H9 (cell line): Measurements from ENCODE around the gene LRSAM1. TPM values are rescaled to one million over a fixed set of nuclear protein-coding genes. Genes with fewer than 3 reads are reported as not detected.

Experiments used
- DNase-seq: peaks from one replicate; pipeline ENCODE4 v3.0.0-alpha.2; 2017
- H2AFZ ChIP-seq: one replicate; pipeline ENCODE4 v1.6.1; 2013; ENCODE audit warnings: mild to moderate bottlenecking, low read length, control low read depth, moderate library complexity
- H2AK5ac ChIP-seq: 2 replicates; pipeline ENCODE4 v1.6.1; 2013; ENCODE audit warnings: low read length, control low read depth, mixed read lengths; ENCODE audit not compliant: insufficient read length
- H2BK120ac ChIP-seq: one replicate; pipeline ENCODE4 v1.6.1; 2013; ENCODE audit warnings: low read depth, mild to moderate bottlenecking, low read length, control low read depth, inconsistent platforms; ENCODE audit not compliant: poor library complexity, severe bottlenecking
- H2BK12ac ChIP-seq: 2 replicates; pipeline ENCODE4 v1.6.1; 2013; ENCODE audit warnings: low read length, control low read depth, mixed read lengths, low read depth; ENCODE audit not compliant: insufficient read length
- H2BK15ac ChIP-seq: 2 replicates; pipeline ENCODE4 v1.6.1; 2013; ENCODE audit warnings: low read depth, low read length, control low read depth
- H2BK20ac ChIP-seq: one replicate; pipeline ENCODE4 v1.6.1; 2013; ENCODE audit warnings: low read depth, mild to moderate bottlenecking, low read length, control low read depth, inconsistent platforms; ENCODE audit not compliant: poor library complexity, severe bottlenecking
- H2BK5ac ChIP-seq: 2 replicates; pipeline ENCODE4 v1.6.1; 2013; ENCODE audit warnings: low read length, control low read depth, mixed read lengths; ENCODE audit not compliant: insufficient read length
- H3K14ac ChIP-seq: 2 replicates; pipeline ENCODE4 v1.6.1; 2013; ENCODE audit warnings: low read length, control low read depth; ENCODE audit not compliant: insufficient read depth
- H3K18ac ChIP-seq: 2 replicates; pipeline ENCODE4 v1.6.1; 2013; ENCODE audit warnings: low read depth, mild to moderate bottlenecking, mixed read lengths, low read length, control low read depth; ENCODE audit not compliant: insufficient read length
- H3K23ac ChIP-seq: 2 replicates; pipeline ENCODE4 v1.6.1; 2013; ENCODE audit warnings: low read length, control low read depth, mixed read lengths, low read depth; ENCODE audit not compliant: insufficient read length
- H3K23me2 ChIP-seq: 2 replicates; pipeline ENCODE4 v1.6.1; 2013; ENCODE audit warnings: low read depth, mild to moderate bottlenecking, mixed read lengths, low read length, control low read depth; ENCODE audit not compliant: insufficient read length, poor library complexity, severe bottlenecking
- H3K27ac ChIP-seq: 2 replicates; pipeline ENCODE4 v1.5.1; 2013; ENCODE audit warnings: low read length, control low read depth, mixed read lengths, low read depth; ENCODE audit not compliant: insufficient read length
- H3K27me3 ChIP-seq: 2 replicates; pipeline ENCODE4 v1.6.1; 2013; ENCODE audit warnings: low read length, control low read depth, inconsistent platforms; ENCODE audit not compliant: insufficient read depth
- H3K4ac ChIP-seq: 2 replicates; pipeline ENCODE4 v1.6.1; 2013; ENCODE audit warnings: low read depth, mild to moderate bottlenecking, control low read depth, inconsistent platforms, low read length, moderate library complexity
- H3K4me1 ChIP-seq: 2 replicates; pipeline ENCODE4 v1.6.1; 2013; ENCODE audit warnings: low read length, control low read depth, inconsistent platforms; ENCODE audit not compliant: insufficient read depth
- H3K4me2 ChIP-seq: 2 replicates; pipeline ENCODE4 v1.6.1; 2013; ENCODE audit warnings: low read length, control low read depth, mixed read lengths; ENCODE audit not compliant: insufficient read length, insufficient read depth
- H3K56ac ChIP-seq: 2 replicates; pipeline ENCODE4 v1.6.1; 2013; ENCODE audit warnings: low read depth, mild to moderate bottlenecking, mixed read lengths, low read length, control low read depth; ENCODE audit not compliant: insufficient read length
- H3K79me1 ChIP-seq: 2 replicates; pipeline ENCODE4 v1.6.1; 2013; ENCODE audit warnings: low read depth, mild to moderate bottlenecking, moderate library complexity, low read length, control low read depth, inconsistent platforms; ENCODE audit not compliant: insufficient read depth, poor library complexity, severe bottlenecking
- H3K79me2 ChIP-seq: 2 replicates; pipeline ENCODE4 v1.6.1; 2013; ENCODE audit warnings: low read length, control low read depth, inconsistent platforms; ENCODE audit not compliant: insufficient read depth
- H3K9ac ChIP-seq: 2 replicates; pipeline ENCODE4 v1.6.1; 2013; ENCODE audit warnings: low read length, control low read depth, mixed read lengths; ENCODE audit not compliant: insufficient read length; ENCODE audit errors: extremely low read depth
- H3K9me3 ChIP-seq: one replicate; pipeline ENCODE4 v1.6.1; 2013; ENCODE audit warnings: low read depth, low read length, inconsistent platforms; ENCODE audit not compliant: control insufficient read depth
- H3T11ph ChIP-seq: one replicate; pipeline ENCODE4 v1.6.1; 2013; ENCODE audit warnings: mild to moderate bottlenecking, low read length, control low read depth, inconsistent platforms
- H4K20me1 ChIP-seq: one replicate; pipeline ENCODE4 v1.6.1; 2013; ENCODE audit not compliant: control insufficient read depth, insufficient read length, insufficient read depth
- H4K5ac ChIP-seq: 2 replicates; pipeline ENCODE4 v1.6.1; 2013; ENCODE audit warnings: low read depth, mild to moderate bottlenecking, mixed read lengths, low read length, control low read depth; ENCODE audit not compliant: insufficient read length
- H4K8ac ChIP-seq: replicated peaks from 2 replicates; pipeline ENCODE4 v1.6.1; 2013; ENCODE audit warnings: low read length, control low read depth, mixed read lengths, low read depth; ENCODE audit not compliant: insufficient read length
- H4K91ac ChIP-seq: 2 replicates; pipeline ENCODE4 v1.6.1; 2013; ENCODE audit warnings: low read depth, mild to moderate bottlenecking, moderate library complexity, mixed read lengths, low read length, control low read depth; ENCODE audit not compliant: insufficient read length
- H3K27ac Mint-ChIP-seq, 3 experiments: 2 replicates in 2 of 3; 3 replicates in 1 of 3; pipeline ENCODE4 v1.8.0; 2020 to 2021; ENCODE audit warnings: mixed read lengths in 3 of 3, mild to moderate bottlenecking in 1 of 3, moderate library complexity in 1 of 3
- H3K27me3 Mint-ChIP-seq: 2 replicates; pipeline ENCODE4 v1.8.0; 2021; ENCODE audit warnings: low read depth, mild to moderate bottlenecking, moderate library complexity, mixed read lengths
- H3K36me3 Mint-ChIP-seq, 3 experiments: 2 replicates in 2 of 3; 3 replicates in 1 of 3; pipeline ENCODE4 v1.8.0; 2020 to 2021; ENCODE audit warnings: low read depth in 3 of 3, mixed read lengths in 3 of 3; ENCODE audit not compliant: insufficient read depth in 1 of 3
- H3K4me1 Mint-ChIP-seq, 2 experiments: 2 replicates each; pipeline ENCODE4 v1.8.0; 2020; ENCODE audit warnings: mixed read lengths in 2 of 2
- H3K4me3 Mint-ChIP-seq, 2 experiments: 2 replicates in 1 of 2; 3 replicates in 1 of 2; pipeline ENCODE4 v1.8.0; 2020 to 2021; ENCODE audit warnings: mild to moderate bottlenecking in 2 of 2, mixed read lengths in 2 of 2, moderate library complexity in 1 of 2
- H3K9me3 Mint-ChIP-seq, 2 experiments: 2 replicates in 1 of 2; 3 replicates in 1 of 2; pipeline ENCODE4 v1.8.0; 2020; ENCODE audit warnings: mild to moderate bottlenecking in 2 of 2, mixed read lengths in 2 of 2, moderate library complexity in 1 of 2
- CTCF ChIP-seq: fragments of 200-600 bp; sonication (generic); conservative IDR thresholded peaks from 3 replicates; pipeline ENCODE4 v1.8.0; 2021; ENCODE audit warnings: antibody characterized with exemption, mild to moderate bottlenecking
- WGBS: extraction: QIAGEN DNeasy Blood & Tissue Kit; methylation state at CpG from one replicate; pipeline ENCODE4 v1.1.7; 2013; ENCODE audit warnings: missing lambda C conversion rate, low lambda C conversion rate, mixed read lengths; ENCODE audit not compliant: insufficient read length; ENCODE audit errors: extremely low coverage; 5-methylcytosine and 5-hydroxymethylcytosine counted together
- total RNA-seq: library from RNA; stranded (reverse); gene quantifications from 2 replicates; pipeline ENCODE4 v1.2.1, GENCODE V29; 2021

LRSAM1 gene
- total RNA-seq, 1 experiment from 2014 or later = 16.2 TPM

- H4K91ac ChIP-seq = no peak overlapping the region
- TF ChIP-seq CTCF = no peak
- H4K8ac ChIP-seq = no peak overlapping the region
- H3K4me1 ChIP-seq = peaks cover 2% of the 10 kb centered on the region; the same call in 1 of the 2 replicates
- H2BK120ac ChIP-seq = no peak overlapping the region
- no peak overlapping the region for H3K27ac ChIP-seq
- H3K9ac ChIP-seq = no peak overlapping the region
- H3T11ph ChIP-seq = no peak overlapping the region
- H2BK12ac ChIP-seq = no peak overlapping the region
- no peak overlapping the region for H3K14ac ChIP-seq
- H3K4me2 ChIP-seq = no peak overlapping the region
- H3K9me3 Mint-ChIP-seq = no peaks in the 10 kb centered on the region
- H3K4me1 Mint-ChIP-seq = peaks cover 8 to 10% of the 10 kb centered on the region in 2 experiments
- H3K79me2 ChIP-seq = no peaks in the 10 kb centered on the region
- 0 out of 2 replicates have a peak, but pooled peaks cover 1% of the 10 kb centered on the region for H3K27me3 Mint-ChIP-seq
- no peak overlapping the region for H3K4ac ChIP-seq
- no peak overlapping the region for H2BK15ac ChIP-seq
- H3K4me3 Mint-ChIP-seq = no peak overlapping the region
- no peak overlapping the region for H2BK20ac ChIP-seq
- H3K23me2 ChIP-seq = no peaks in the 10 kb centered on the region
- no peak overlapping the region for H2BK5ac ChIP-seq
- H3K27ac Mint-ChIP-seq = no peak overlapping the region; a peak in 1 of 7 replicates
- H3K9me3 ChIP-seq = no peaks in the 10 kb centered on the region
- H4K20me1 ChIP-seq = no peaks in the 10 kb centered on the region
- no peak overlapping the region for H3K23ac ChIP-seq
- H3K27me3 ChIP-seq = no peaks in the 10 kb centered on the region
- no peak overlapping the region for H3K56ac ChIP-seq
- no peak overlapping the region for H3K18ac ChIP-seq
- no peak for DNase-seq
- no peak overlapping the region for H2AK5ac ChIP-seq
- H2AFZ ChIP-seq = no peak overlapping the region
- peaks cover 0 to 11% (median 4%) of the 10 kb centered on the region in 3 experiments; a peak in 4 of 7 replicates for H3K36me3 Mint-ChIP-seq
- WGBS = no CpG with 5 or more reads among the region's 40 CpGs
- H3K79me1 ChIP-seq = no peaks in the 10 kb centered on the region
- no peak overlapping the region for H4K5ac ChIP-seq
These were observed 56.7 kb downstream of the LRSAM1 start for GRCh38 chr9:127507751-127508648.
